Measurements from ENCODE around the gene RTN1. TPM values are rescaled to one million over a fixed set of nuclear protein-coding genes. Genes with fewer than 3 reads are reported as not detected.

Gene RTN1
- total RNA-seq, 1 donor from 2014 or later = 2.1 TPM

GRCh38 chr14:59845245-59845644 lies 25.3 kb downstream of the RTN1 start:
- no peaks in the 10 kb centered on the region for H3K36me3 Mint-ChIP-seq (ENCODE audit: low read depth, unreplicated experiment)
- no peaks in the 10 kb centered on the region for H3K9me3 Mint-ChIP-seq (ENCODE audit: unreplicated experiment)
- peaks cover 22% of the 10 kb centered on the region for H3K4me1 Mint-ChIP-seq (ENCODE audit: unreplicated experiment)
- no peak for TF ChIP-seq CTCF (IDR thresholded peaks at IDR 0.05; ENCODE audit: unreplicated experiment)
- no peak overlapping the region for H3K27ac Mint-ChIP-seq (ENCODE audit: unreplicated experiment)
- no peak for DNase-seq (ENCODE audit: low spot score)
- H3K4me3 Mint-ChIP-seq (ENCODE audit: unreplicated experiment) = no peak overlapping the region
- H3K27me3 Mint-ChIP-seq (ENCODE audit: unreplicated experiment) = no peaks in the 10 kb centered on the region

GRCh38 chr14:59844186-59844812 lies 26.3 kb downstream of the RTN1 start:
- no peak for TF ChIP-seq CTCF (IDR thresholded peaks at IDR 0.05; ENCODE audit: unreplicated experiment)
- no peak for DNase-seq (ENCODE audit: low spot score)
- peaks cover 12% of the 10 kb centered on the region for H3K4me1 Mint-ChIP-seq (ENCODE audit: unreplicated experiment)
- H3K36me3 Mint-ChIP-seq (ENCODE audit: low read depth, unreplicated experiment) = no peaks in the 10 kb centered on the region
- no peak overlapping the region for H3K27ac Mint-ChIP-seq (ENCODE audit: unreplicated experiment)
- H3K4me3 Mint-ChIP-seq (ENCODE audit: unreplicated experiment) = no peak overlapping the region
- no peaks in the 10 kb centered on the region for H3K9me3 Mint-ChIP-seq (ENCODE audit: unreplicated experiment)
- no peaks in the 10 kb centered on the region for H3K27me3 Mint-ChIP-seq (ENCODE audit: unreplicated experiment)

- H3K27me3 Mint-ChIP-seq (ENCODE audit: unreplicated experiment) = peaks cover 3% of the 10 kb centered on the region
- DNase-seq (ENCODE audit: low spot score) = no peak
- no peak for TF ChIP-seq CTCF (IDR thresholded peaks at IDR 0.05; ENCODE audit: unreplicated experiment)
- H3K27ac Mint-ChIP-seq (ENCODE audit: unreplicated experiment) = no peak overlapping the region
- H3K4me3 Mint-ChIP-seq (ENCODE audit: unreplicated experiment) = no peak overlapping the region
- no peaks in the 10 kb centered on the region for H3K4me1 Mint-ChIP-seq (ENCODE audit: unreplicated experiment)
- H3K36me3 Mint-ChIP-seq (ENCODE audit: low read depth, unreplicated experiment) = no peaks in the 10 kb centered on the region
- H3K9me3 Mint-ChIP-seq (ENCODE audit: unreplicated experiment) = no peaks in the 10 kb centered on the region
Measured at GRCh38 chr14:59836116-59836515, 34.5 kb downstream of the RTN1 start.

- no peak for DNase-seq (ENCODE audit: low spot score)
- H3K9me3 Mint-ChIP-seq (ENCODE audit: unreplicated experiment) = no peaks in the 10 kb centered on the region
- H3K4me3 Mint-ChIP-seq (ENCODE audit: unreplicated experiment) = no peak overlapping the region
- H3K27ac Mint-ChIP-seq (ENCODE audit: unreplicated experiment) = no peak overlapping the region
- no peaks in the 10 kb centered on the region for H3K36me3 Mint-ChIP-seq (ENCODE audit: low read depth, unreplicated experiment)
- peaks cover 11% of the 10 kb centered on the region for H3K4me1 Mint-ChIP-seq (ENCODE audit: unreplicated experiment)
- TF ChIP-seq CTCF (IDR thresholded peaks at IDR 0.05; ENCODE audit: unreplicated experiment) = no peak
- peaks cover 3% of the 10 kb centered on the region for H3K27me3 Mint-ChIP-seq (ENCODE audit: unreplicated experiment)
Measured at GRCh38 chr14:59832653-59833294, 37.8 kb downstream of the RTN1 start.

- Mint-ChIP-seq H3K27ac (ENCODE audit: unreplicated experiment) (no peak overlapping the region), H3K36me3 (ENCODE audit: low read depth, unreplicated experiment) (no peaks in the 10 kb centered on the region), H3K27me3 (ENCODE audit: unreplicated experiment) (no peaks in the 10 kb centered on the region), H3K9me3 (ENCODE audit: unreplicated experiment) (no peaks in the 10 kb centered on the region), H3K4me1 (ENCODE audit: unreplicated experiment) (peaks cover 11% of the 10 kb centered on the region), H3K4me3 (ENCODE audit: unreplicated experiment) (no peak overlapping the region)
- DNase-seq (ENCODE audit: low spot score) = no peak
- no peak for TF ChIP-seq CTCF (IDR thresholded peaks at IDR 0.05; ENCODE audit: unreplicated experiment)
Measured at GRCh38 chr14:59831121-59831730, 39.4 kb downstream of the RTN1 start.
